Measurements from ENCODE around the gene MLYCD.
"Not testable (repeated sequence)": the region's sequence is repeated elsewhere in the genome, so short reads cannot be mapped to it uniquely, and the experiment has no call there.

The MLYCD gene

GRCh38 chr16:83940630-83941378 is 41.9 kb downstream of the MLYCD start:
- no peak for DNase-seq (ENCODE audit: low read depth)

GRCh38 chr16:83941546-83941945 is 42.6 kb downstream of the MLYCD start:
- DNase-seq (ENCODE audit: low read depth), result not testable (repeated sequence)

- no peak for DNase-seq (ENCODE audit: low read depth)
Observed at GRCh38 chr16:83942074-83942473, 43.2 kb downstream of the MLYCD start.

GRCh38 chr16:83942815-83943515 is 44.0 kb downstream of the MLYCD start:
- no peak for DNase-seq (ENCODE audit: low read depth)

GRCh38 chr16:83943516-83944050 is 44.7 kb downstream of the MLYCD start:
- DNase-seq (ENCODE audit: low read depth), result no peak

GRCh38 chr16:83945587-83945986 is 46.7 kb downstream of the MLYCD start:
- no peak for DNase-seq (ENCODE audit: low read depth)

- DNase-seq (ENCODE audit: low read depth), result no peak
Observed at GRCh38 chr16:83946154-83946780, 47.4 kb downstream of the MLYCD start.

GRCh38 chr16:83946781-83947566 is 48.1 kb downstream of the MLYCD start:
- no peak for DNase-seq (ENCODE audit: low read depth)

GRCh38 chr16:83947642-83948234 is 48.8 kb downstream of the MLYCD start:
- no peak for DNase-seq (ENCODE audit: low read depth)

- DNase-seq (ENCODE audit: low read depth), result no peak
Observed at GRCh38 chr16:83948914-83949723, 50.2 kb downstream of the MLYCD start.

GRCh38 chr16:83949724-83950001 is 50.7 kb downstream of the MLYCD start:
- DNase-seq (ENCODE audit: low read depth), result no peak

GRCh38 chr16:83950862-83951399 is 52.0 kb downstream of the MLYCD start:
- DNase-seq (ENCODE audit: low read depth), result not testable (repeated sequence)

- DNase-seq (ENCODE audit: low read depth), result no peak
Observed at GRCh38 chr16:83951544-83951943, 52.6 kb downstream of the MLYCD start.

- no peak for DNase-seq (ENCODE audit: low read depth)
Observed at GRCh38 chr16:83952587-83952939, 53.6 kb downstream of the MLYCD start.

GRCh38 chr16:83952940-83953795 is 54.3 kb downstream of the MLYCD start, which contains the start of gene OSGIN1:
TSS of gene OSGIN1 (plus strand) at chr16:83953240. CDS start at chr16:83957672, 4,432 bp downstream.
- DNase-seq (ENCODE audit: low read depth), result peak; percentile 43

- no peak for DNase-seq (ENCODE audit: low read depth)
Observed at GRCh38 chr16:83953796-83954576, 55.1 kb downstream of the MLYCD start.

GRCh38 chr16:83954577-83955016 is 55.7 kb downstream of the MLYCD start:
- no peak for DNase-seq (ENCODE audit: low read depth)

GRCh38 chr16:83955218-83956130 is 56.6 kb downstream of the MLYCD start:
- no peak for DNase-seq (ENCODE audit: low read depth)

All from activated T-cell treated with anti-CD3 and anti-CD28 coated beads for 1 hour (primary cell).